ENCODE data around the gene ANKRD60.
A peak's percentile ranks its signal among the peaks of the same experiment; 100 is the strongest.

The ANKRD60 gene

GRCh38 chr20:58198901-58199355 lies 29.5 kb downstream of the ANKRD60 start:
- peak in 1 of 10 donors; percentile 21 for DNase-seq
- intact Hi-C loops (cut with DNase I), result no loop called here

- intact Hi-C loops (cut with DNase I), result no loop called here
- no peak for DNase-seq
These were observed 30.1 kb downstream of the ANKRD60 start for GRCh38 chr20:58198384-58198783.

- no peak for DNase-seq
- intact Hi-C loops (cut with DNase I), result no loop called here
These were observed 31.3 kb downstream of the ANKRD60 start for GRCh38 chr20:58197185-58197469.

GRCh38 chr20:58196402-58197184 lies 31.9 kb downstream of the ANKRD60 start:
- peak in 1 of 10 donors; percentile 49 for DNase-seq
- intact Hi-C loops (cut with DNase I), result no loop called here

GRCh38 chr20:58195047-58195446 lies 33.4 kb downstream of the ANKRD60 start:
- intact Hi-C loops (cut with DNase I), result no loop called here
- peak in 1 of 10 donors; percentile 7 for DNase-seq

GRCh38 chr20:58194175-58194791 lies 34.2 kb downstream of the ANKRD60 start:
- intact Hi-C loops (cut with DNase I), result no loop called here
- DNase-seq, result peak in 1 of 10 donors; percentile 41

- intact Hi-C loops (cut with DNase I), result no loop called here
- DNase-seq, result peak in 1 of 10 donors; percentile 52
These were observed 35.9 kb downstream of the ANKRD60 start for GRCh38 chr20:58192567-58192966.

- DNase-seq, result peak in 1 of 10 donors; percentile 8
- intact Hi-C loops (cut with DNase I), result no loop called here
These were observed 36.4 kb downstream of the ANKRD60 start for GRCh38 chr20:58192065-58192464.

GRCh38 chr20:58188527-58188926 lies 39.9 kb downstream of the ANKRD60 start:
- no peak for DNase-seq
- intact Hi-C loops (cut with DNase I), result no loop called here

GRCh38 chr20:58184984-58185383 lies 43.5 kb downstream of the ANKRD60 start:
- peak in 2 of 10 donors; percentile 10 to 28 for DNase-seq
- intact Hi-C loops (cut with DNase I), result no loop called here

GRCh38 chr20:58184063-58184462 lies 44.4 kb downstream of the ANKRD60 start:
- DNase-seq, result peak in 2 of 10 donors; percentile 20 to 26
- intact Hi-C loops (cut with DNase I), result no loop called here

GRCh38 chr20:58182521-58183140 lies 45.8 kb downstream of the ANKRD60 start:
- intact Hi-C loops (cut with DNase I), result no loop called here

GRCh38 chr20:58179432-58180099 lies 48.9 kb downstream of the ANKRD60 start:
- intact Hi-C loops (cut with DNase I), result loop anchor here (2.0 to 10.0 kb wide), 2 partner anchors 525 to 585 kb away; no protein-coding TSS in a partner anchor
- peak in 9 of 10 donors; percentile 34 to 93 (median 67) for DNase-seq

More at GRCh38 chr20:58182521-58183140, 45.8 kb downstream of the ANKRD60 start:
- peak in 2 of 10 donors; percentile 60 to 75 for DNase-seq

GRCh38 chr20:58179083-58179431 lies 49.4 kb downstream of the ANKRD60 start:
- intact Hi-C loops (cut with DNase I), result loop anchor here (2.0 to 10.0 kb wide), 2 partner anchors 524 to 584 kb away; no protein-coding TSS in a partner anchor
- DNase-seq, result peak in 1 of 10 donors; percentile 77

GRCh38 chr20:58177799-58178198 lies 50.7 kb downstream of the ANKRD60 start:
- intact Hi-C loops (cut with DNase I), result loop anchor here (2.0 to 10.0 kb wide), 2 partner anchors 523 to 583 kb away; no protein-coding TSS in a partner anchor
- peak in 2 of 10 donors; percentile 70 to 72 for DNase-seq

GRCh38 chr20:58175836-58176235 lies 52.6 kb downstream of the ANKRD60 start:
- peak in 2 of 10 donors; percentile 27 to 44 for DNase-seq
- intact Hi-C loops (cut with DNase I), result loop anchor here (10.0 kb wide), 1 partner anchor 581 kb away; no protein-coding TSS in a partner anchor

GRCh38 chr20:58175425-58175824 lies 53.0 kb downstream of the ANKRD60 start:
- intact Hi-C loops (cut with DNase I), result loop anchor here (10.0 kb wide), 1 partner anchor 581 kb away; no protein-coding TSS in a partner anchor
- peak in 2 of 10 donors; percentile 33 to 73 for DNase-seq

- peak in 2 of 10 donors; percentile 44 to 68 for DNase-seq
- intact Hi-C loops (cut with DNase I), result loop anchor here (10.0 kb wide), 1 partner anchor 580 kb away; no protein-coding TSS in a partner anchor
These were observed 53.7 kb downstream of the ANKRD60 start for GRCh38 chr20:58174708-58175280.

- peak in 1 of 10 donors; percentile 59 for DNase-seq
- intact Hi-C loops (cut with DNase I), result loop anchor here (10.0 kb wide), 1 partner anchor 579 kb away; no protein-coding TSS in a partner anchor
These were observed 54.3 kb downstream of the ANKRD60 start for GRCh38 chr20:58173930-58174707.

Data from posterior cingulate gyrus (tissue), 11 donors.